H1 (cell line): ENCODE data around the gene CHSY3. TPM values are rescaled to one million over a fixed set of nuclear protein-coding genes. Genes with fewer than 3 reads are reported as not detected.

Experiments used
- CTCF ChIA-PET: fragments of 300-600 bp; sonication (Branson Sonifier 250); formaldehyde crosslinking; loops from one replicate; lab custom pipeline; 2021; ENCODE audit not compliant: partially characterized antibody; lab: Charles Lee
- POLR2A ChIA-PET: fragments of 300-600 bp; sonication (Branson Sonifier 250); formaldehyde crosslinking; loops from one replicate; lab custom pipeline; 2021; ENCODE audit warnings: inconsistent platforms; ENCODE audit not compliant: partially characterized antibody; lab: Charles Lee
- DNase-seq, 2 experiments: peaks; one replicate each; pipeline versions ENCODE4 v3.0.0 to v3.0.0-alpha.2; 2010 to 2022; ENCODE audit warnings: low spot score in 2 of 2, low read depth in 1 of 2, mixed read lengths in 1 of 2
- FAIRE-seq: peaks from 2 replicates; lab custom pipeline; 2011; peaks lifted over from hg19 to GRCh38; lab: Jason Lieb, UNC
- H2AFZ ChIP-seq: 2 replicates; pipeline ENCODE4 v1.8.1; 2012; ENCODE audit warnings: low read length, inconsistent platforms
- H2AK5ac ChIP-seq: 2 replicates; pipeline ENCODE4 v1.6.1; 2013; ENCODE audit warnings: low read depth, low read length
- H2BK120ac ChIP-seq: replicated peaks from 2 replicates; pipeline ENCODE3; 2013; ENCODE audit warnings: low read depth, low read length, inconsistent platforms
- H2BK12ac ChIP-seq: 2 replicates; pipeline ENCODE4 v1.6.1; 2013; ENCODE audit warnings: low read depth, low read length
- H2BK15ac ChIP-seq: 2 replicates; pipeline ENCODE4 v1.6.1; 2013; ENCODE audit warnings: low read length
- H2BK20ac ChIP-seq: 2 replicates; pipeline ENCODE4 v1.6.1; 2013; ENCODE audit warnings: low read length
- H2BK5ac ChIP-seq: 2 replicates; pipeline ENCODE4 v1.6.1; 2013; ENCODE audit warnings: low read depth, low read length
- H3K14ac ChIP-seq: 2 replicates; pipeline ENCODE4 v1.6.1; 2013; ENCODE audit warnings: inconsistent platforms; ENCODE audit not compliant: insufficient read length
- H3K18ac ChIP-seq: 2 replicates; pipeline ENCODE4 v1.6.1; 2013; ENCODE audit warnings: low read length; ENCODE audit errors: extremely low read depth
- H3K23ac ChIP-seq: 2 replicates; pipeline ENCODE4 v1.6.1; 2013; ENCODE audit warnings: inconsistent platforms; ENCODE audit not compliant: insufficient read length
- H3K23me2 ChIP-seq: 2 replicates; pipeline ENCODE4 v1.6.1; 2013; ENCODE audit warnings: low read depth, low read length
- H3K27ac ChIP-seq: 2 replicates; pipeline ENCODE4 v1.6.1; 2011; ENCODE audit warnings: low read depth, low read length, inconsistent platforms
- H3K27me3 ChIP-seq, 4 experiments: replicated peaks in 1 of 4; 1 replicate in 1 of 4; 2 replicates in 3 of 4; pipeline versions ENCODE4 v1.6.1 to v1.8.1; 2011 to 2013; ENCODE audit warnings: low read length in 3 of 4, mild to moderate bottlenecking in 3 of 4, inconsistent platforms in 2 of 4, mixed read lengths in 2 of 4, moderate library complexity in 1 of 4; ENCODE audit not compliant: control insufficient read depth in 3 of 4, insufficient read depth in 3 of 4; ENCODE audit errors: extremely low read depth in 1 of 4
- H3K36me3 ChIP-seq, 4 experiments: 2 replicates each; pipeline versions ENCODE4 v1.6.1 to v1.8.1; 2011 to 2013; ENCODE audit warnings: mild to moderate bottlenecking in 4 of 4, low read length in 3 of 4, moderate library complexity in 2 of 4, control low read depth in 1 of 4, inconsistent platforms in 1 of 4; ENCODE audit not compliant: insufficient read depth in 4 of 4, control insufficient read depth in 2 of 4
- H3K4ac ChIP-seq: replicated peaks from 2 replicates; pipeline ENCODE3; 2013; ENCODE audit warnings: low read length, low read depth, mixed read lengths, inconsistent platforms; ENCODE audit not compliant: insufficient read length
- H3K4me1 ChIP-seq, 4 experiments: replicated peaks in 1 of 4; 1 replicate in 1 of 4; 2 replicates in 3 of 4; pipeline versions ENCODE4 v1.6.1 to v1.8.1; 2011 to 2013; ENCODE audit warnings: low read length in 3 of 4, inconsistent platforms in 2 of 4, mixed read lengths in 1 of 4; ENCODE audit not compliant: insufficient read depth in 4 of 4, control insufficient read depth in 3 of 4
- H3K4me2 ChIP-seq, 2 experiments: 2 replicates each; pipeline versions ENCODE4 v1.6.1 to v1.8.1; 2011 to 2013; ENCODE audit warnings: low read depth in 2 of 2, low read length in 2 of 2, control low read depth in 1 of 2, inconsistent platforms in 1 of 2, mild to moderate bottlenecking in 1 of 2; ENCODE audit not compliant: insufficient read depth in 1 of 2
- H3K4me3 ChIP-seq, 4 experiments: fragments of 200-600, 300-600 bp in 1 of 4; sonication (generic), shearing (Covaris generic), sonication (Bioruptor Twin) in 1 of 4; 2 replicates each; pipeline versions ENCODE4 v1.5.1 to v1.8.1; 2011 to 2016; ENCODE audit warnings: low read length in 4 of 4, low read depth in 3 of 4, control low read depth in 2 of 4, inconsistent platforms in 2 of 4, mild to moderate bottlenecking in 2 of 4, mixed read lengths in 1 of 4, moderate library complexity in 1 of 4; ENCODE audit not compliant: insufficient read depth in 2 of 4; ENCODE audit errors: extremely low read depth in 1 of 4
- H3K56ac ChIP-seq: replicated peaks from 2 replicates; pipeline ENCODE3; 2013; ENCODE audit warnings: low read depth, mild to moderate bottlenecking, mixed read lengths, low read length, inconsistent platforms; ENCODE audit not compliant: insufficient read length
- H3K79me1 ChIP-seq: 2 replicates; pipeline ENCODE4 v1.6.1; 2013; ENCODE audit warnings: low read depth, low read length, control low read depth
- H3K79me2 ChIP-seq, 2 experiments: 2 replicates each; pipeline versions ENCODE4 v1.6.1 to v1.8.1; 2012 to 2013; ENCODE audit warnings: low read length in 2 of 2, mild to moderate bottlenecking in 2 of 2, inconsistent platforms in 1 of 2; ENCODE audit not compliant: insufficient read depth in 2 of 2, control insufficient read depth in 1 of 2
- H3K9ac ChIP-seq, 4 experiments: replicated peaks in 1 of 4; 1 replicate in 1 of 4; 2 replicates in 3 of 4; pipeline versions ENCODE4 v1.6.1 to v1.8.1; 2011 to 2013; ENCODE audit warnings: low read depth in 3 of 4, low read length in 3 of 4, control low read depth in 2 of 4, mild to moderate bottlenecking in 2 of 4, moderate library complexity in 2 of 4, inconsistent platforms in 1 of 4; ENCODE audit errors: extremely low read depth in 1 of 4
- H3K9me3 ChIP-seq, 2 experiments: 2 replicates each; pipeline versions ENCODE4 v1.6.1 to v1.8.1; 2012 to 2013; ENCODE audit warnings: mild to moderate bottlenecking in 2 of 2, moderate library complexity in 2 of 2, control low read depth in 1 of 2, inconsistent platforms in 1 of 2, low read depth in 1 of 2, low read length in 1 of 2, mixed read lengths in 1 of 2; ENCODE audit not compliant: insufficient read depth in 2 of 2
- H4K20me1 ChIP-seq, 2 experiments: replicated peaks in 1 of 2; 2 replicates each; pipeline versions ENCODE3 to v1.8.1; 2011 to 2013; ENCODE audit warnings: inconsistent platforms in 2 of 2, low read length in 2 of 2, mild to moderate bottlenecking in 1 of 2; ENCODE audit not compliant: insufficient read depth in 2 of 2, control insufficient read depth in 1 of 2
- H4K5ac ChIP-seq: 2 replicates; pipeline ENCODE4 v1.6.1; 2013; ENCODE audit warnings: low read length, low read depth, mixed read lengths, inconsistent platforms; ENCODE audit not compliant: insufficient read length
- H4K8ac ChIP-seq: 2 replicates; pipeline ENCODE4 v1.8.0; 2013; ENCODE audit warnings: mild to moderate bottlenecking, moderate library complexity, low read length, inconsistent platforms; ENCODE audit not compliant: insufficient read depth; ENCODE audit errors: extremely low read depth
- H4K91ac ChIP-seq: replicated peaks from 2 replicates; pipeline ENCODE3; 2013; ENCODE audit warnings: low read length, mixed read lengths, inconsistent platforms; ENCODE audit not compliant: insufficient read length
- EP300 ChIP-seq, 2 experiments: IDR thresholded peaks; 1 replicate in 1 of 2; 2 replicates in 1 of 2; pipeline ENCODE4 v1.6.1; 2011 to 2012; ENCODE audit warnings: low read depth in 2 of 2, low read length in 2 of 2, mild to moderate bottlenecking in 2 of 2, borderline replicate concordance in 1 of 2, inconsistent platforms in 1 of 2, moderate library complexity in 1 of 2
- FOSL1 ChIP-seq: IDR thresholded peaks from 2 replicates; pipeline ENCODE4 v1.6.1; 2011; ENCODE audit warnings: mild to moderate bottlenecking, low read depth, low read length, moderate library complexity; ENCODE audit not compliant: insufficient read depth
- HDAC6 ChIP-seq: IDR thresholded peaks from one replicate; pipeline ENCODE4 v1.7.1; 2012; ENCODE audit warnings: low read depth, mild to moderate bottlenecking, inconsistent platforms, low read length, moderate library complexity
- JUND ChIP-seq: IDR thresholded peaks from 2 replicates; pipeline ENCODE4 v1.6.1; 2011; ENCODE audit warnings: mild to moderate bottlenecking, improper control_type of control experiment, low read length
- KDM4A ChIP-seq: IDR thresholded peaks from one replicate; pipeline ENCODE4 v1.7.1; 2012; ENCODE audit warnings: low read depth, mild to moderate bottlenecking, moderate library complexity, low read length, inconsistent platforms; ENCODE audit not compliant: severe bottlenecking
- RAD21 ChIP-seq, 2 experiments: IDR thresholded peaks in 1 of 2; conservative IDR thresholded peaks in 1 of 2; 2 replicates each; pipeline ENCODE4 v1.6.1; 2011; ENCODE audit warnings: low read depth in 2 of 2, low read length in 2 of 2, improper control_type of control experiment in 1 of 2, inconsistent platforms in 1 of 2, mild to moderate bottlenecking in 1 of 2, moderate library complexity in 1 of 2
- SIX5 ChIP-seq: IDR thresholded peaks from 2 replicates; pipeline ENCODE4 v1.6.1; 2011; ENCODE audit warnings: mild to moderate bottlenecking, low read depth, low read length
- polyA plus RNA-seq, 7 experiments: library from polyadenylated mRNA; depleted of rRNA in 3 of 7; stranded (reverse) in 5 of 7; unstranded in 2 of 7; fragments of >200 nt in 5 of 7; fragments of 200-250 nt in 2 of 7; gene quantifications; 1 replicate in 5 of 7; 2 replicates in 1 of 7; 4 replicates in 1 of 7; pipeline versions ENCODE4 v1.2.1 to v1.2.3, GENCODE V29; 2011 to 2013; ENCODE audit warnings: missing spikeins in 2 of 7, mixed read lengths in 2 of 7
- total RNA-seq: library from RNA; stranded (reverse); fragmentation: NEBNext Ultra II Directional; extraction: Animal tissue kit (Norgen Biotek cat#: 25700); gene quantifications from 2 replicates; pipeline ENCODE4 v1.2.1, GENCODE V29; 2021

The CHSY3 gene
- total and polyA plus RNA-seq, 2 of the 8 experiments (the other 6 are each of a cell fraction or from before 2014, with no cell fraction given), result 0.24 to 1.8 TPM

- peaks cover 8% of the 10 kb centered on the region for H3K23me2 ChIP-seq
- no peaks in the 10 kb centered on the region for H3K79me1 ChIP-seq
- H2BK12ac ChIP-seq, result no peak overlapping the region
- no peaks in the 10 kb centered on the region for H3K4me1 ChIP-seq
- POLR2A ChIA-PET, result no interaction called here
- no peak overlapping the region for H4K91ac ChIP-seq
- H2AK5ac ChIP-seq, result no peak overlapping the region
- no peaks in the 10 kb centered on the region for H3K9me3 ChIP-seq
- no peak overlapping the region for H3K18ac ChIP-seq
- H2BK15ac ChIP-seq, result no peak overlapping the region
- no peak overlapping the region for H3K4me2 ChIP-seq
- H2BK120ac ChIP-seq, result no peak overlapping the region
- H2BK5ac ChIP-seq, result no peak overlapping the region
- H3K27ac ChIP-seq, result no peak overlapping the region
- no peak overlapping the region for H3K9ac ChIP-seq
- H3K36me3 ChIP-seq, result no peaks in the 10 kb centered on the region
- CTCF ChIA-PET, result interaction anchor here (1.0 to 1.1 kb wide), 2 partner anchors 44 to 242 kb away, joined by 4 to 6 read pairs; no protein-coding TSS in a partner anchor
- peaks cover 0 to 11% (median 6%) of the 10 kb centered on the region in 4 experiments; a peak in 5 of 7 replicates for H3K27me3 ChIP-seq
- DNase-seq, result no peak
- H3K23ac ChIP-seq, result no peak overlapping the region
- H4K20me1 ChIP-seq, result no peaks in the 10 kb centered on the region
- no peak overlapping the region for H2AFZ ChIP-seq
- TF ChIP-seq FOSL1 (no peak), JUND (no peak), RAD21 (IDR thresholded peaks at IDR 0.05 in 1 of 2, conservative IDR thresholded peaks at IDR 0.05 in 1 of 2; ENCODE audit: low read depth in 2 of 2, low read length in 2 of 2) (peak in 1 of 2 experiments; percentile 48; a peak in 2 of 4 replicates), KDM4A (no peak), EP300 (IDR thresholded peaks at IDR 0.05; ENCODE audit: borderline replicate concordance in 1 of 2, low read depth in 2 of 2, low read length in 2 of 2) (no peak), HDAC6 (no peak), SIX5 (no peak)
- H3K79me2 ChIP-seq, result no peaks in the 10 kb centered on the region
- H2BK20ac ChIP-seq, result no peak overlapping the region
- H4K5ac ChIP-seq, result no peak overlapping the region
- no peak overlapping the region for H3K14ac ChIP-seq
- no peak overlapping the region for H3K56ac ChIP-seq
- H3K4me3 ChIP-seq, result no peak overlapping the region
- FAIRE-seq, result no peak
- no peak overlapping the region for H3K4ac ChIP-seq
- no peak overlapping the region for H4K8ac ChIP-seq
These were observed 4.8 kb upstream of the CHSY3 start for GRCh38 chr5:129899454-129899853.
